OCI-LY7 (cell line): ENCODE data around the gene RMI2. TPM values are rescaled to one million over a fixed set of nuclear protein-coding genes. Genes with fewer than 3 reads are reported as not detected.
A peak's percentile ranks its signal among the peaks of the same experiment; 100 is the strongest.

ENCODE experiments used
- BruUV-seq: library from RNA; stranded (reverse); fragments of 400-500 nt; replicated peaks from 2 replicates; lab custom pipeline; 2021; lab: Mats Ljungman, UMichigan
- CTCF ChIA-PET: fragments of 300-600 bp; sonication (Branson Sonifier 250); formaldehyde crosslinking; loops from one replicate; lab custom pipeline; 2022; ENCODE audit warnings: antibody characterized with exemption; ENCODE audit not compliant: unreplicated experiment; lab: Charles Lee
- POLR2A ChIA-PET: fragments of 300-600 bp; sonication (Branson Sonifier 250); formaldehyde crosslinking; loops from one replicate; lab custom pipeline; 2022; ENCODE audit warnings: antibody characterized with exemption; lab: Charles Lee
- DNase-seq: peaks from one replicate; pipeline ENCODE4 v3.0.0-alpha.2; 2015; ENCODE audit warnings: low spot score
- H2AFZ ChIP-seq: fragments of 200-600 bp; sonication (generic), shearing (Covaris generic); 2 replicates; pipeline ENCODE4 v1.6.1; 2014; ENCODE audit warnings: mild to moderate bottlenecking, antibody characterized with exemption, low read length, moderate library complexity
- H3K27ac ChIP-seq: fragments of 200-600 bp; sonication (generic); 2 replicates; pipeline ENCODE4 v1.5.1; 2014; ENCODE audit warnings: mixed run types, low read depth, mild to moderate bottlenecking, moderate library complexity, low read length, inconsistent platforms; ENCODE audit not compliant: poor library complexity, severe bottlenecking
- H3K36me3 ChIP-seq: fragments of 200-600 bp; sonication (generic); 2 replicates; pipeline ENCODE4 v1.6.1; 2014; ENCODE audit warnings: mild to moderate bottlenecking, antibody characterized with exemption, low read length, moderate library complexity, mixed read lengths; ENCODE audit not compliant: insufficient read depth
- H3K4me1 ChIP-seq: fragments of 200-600 bp; sonication (generic); 2 replicates; pipeline ENCODE4 v1.5.1; 2014; ENCODE audit warnings: mild to moderate bottlenecking, low read length; ENCODE audit not compliant: insufficient read depth, poor library complexity, severe bottlenecking
- H3K4me2 ChIP-seq: fragments of 200-600 bp; sonication (generic); 2 replicates; pipeline ENCODE4 v1.6.1; 2014; ENCODE audit warnings: mild to moderate bottlenecking, low read length
- H3K4me3 ChIP-seq: fragments of 200-600 bp; sonication (generic); 2 replicates; pipeline ENCODE4 v1.5.1; 2014; ENCODE audit warnings: mild to moderate bottlenecking, low read depth, low read length; ENCODE audit not compliant: poor library complexity, severe bottlenecking
- H3K79me2 ChIP-seq: fragments of 200-600 bp; sonication (generic); 2 replicates; pipeline ENCODE4 v1.6.1; 2016; ENCODE audit warnings: low read depth, mild to moderate bottlenecking, low read length, moderate library complexity, mixed read lengths; ENCODE audit not compliant: insufficient read depth
- H3K9me2 ChIP-seq: fragments of 200-600 bp; sonication (generic); 2 replicates; pipeline ENCODE4 v1.6.1; 2016; ENCODE audit warnings: mild to moderate bottlenecking, low read length, mixed read lengths; ENCODE audit not compliant: insufficient read depth
- H3K9me3 ChIP-seq: fragments of 200-600 bp; sonication (generic); 2 replicates; pipeline ENCODE4 v1.6.1; 2014; ENCODE audit warnings: mild to moderate bottlenecking, mixed run types, low read length, mixed read lengths
- H4K20me1 ChIP-seq: fragments of 200-600 bp; sonication (generic); 2 replicates; pipeline ENCODE4 v1.6.1; 2014; ENCODE audit warnings: mild to moderate bottlenecking, antibody characterized with exemption, low read length, moderate library complexity, mixed read lengths; ENCODE audit not compliant: insufficient read depth
- EZH2phosphoT487 ChIP-seq: fragments of 200-600 bp; sonication (generic); IDR thresholded peaks from 2 replicates; pipeline ENCODE4 v1.6.1; 2018; ENCODE audit warnings: low read depth, borderline replicate concordance, mild to moderate bottlenecking, mixed run types, antibody characterized with exemption, low read length, moderate library complexity, mixed read lengths
- intact Hi-C: fragments of 100-400 bp; cut with micrococcal nuclease; formaldehyde crosslinking; loops from one replicate; pipeline ENCODE4 v1.10.0; 2022; ENCODE audit not compliant: unreplicated experiment
- total RNA-seq, 2 experiments: library from RNA; depleted of rRNA in 1 of 2; stranded (reverse); fragments of >200 nt in 1 of 2; shearing (Covaris generic) in 1 of 2; gene quantifications; 2 replicates each; pipeline ENCODE4 v1.2.3, GENCODE V29; 2014 to 2022
- TF ChIP-seq, protein P1 (sequence below): fragments of 200-600 bp; sonication (generic); conservative IDR thresholded peaks from 2 replicates; pipeline ENCODE4 v1.5.1; 2014; ENCODE audit warnings: mild to moderate bottlenecking, antibody characterized with exemption, low read length, moderate library complexity, mixed read lengths

RMI2 gene
- total RNA-seq, 2 experiments from 2014 or later, result 84.5 to 126 TPM

DNA sequence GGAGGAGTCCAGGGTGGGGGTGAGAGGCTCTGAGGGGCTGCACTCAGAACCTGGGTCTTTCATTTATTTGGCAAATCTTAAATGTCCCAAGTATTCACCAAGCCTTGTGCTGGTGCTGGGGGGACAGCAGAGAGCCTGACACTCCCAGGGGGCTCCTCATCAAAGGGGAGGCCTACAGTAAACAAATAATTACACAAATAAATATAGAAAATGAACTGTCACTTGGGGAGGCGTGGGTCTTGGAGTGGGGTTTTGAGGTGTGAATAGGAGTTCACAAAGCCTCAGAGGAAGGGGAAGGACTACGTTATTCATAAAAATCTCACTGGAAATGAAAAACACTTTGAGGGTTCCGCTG is 48.9 kb upstream of the RMI2 start:
- Histone ChIP-seq H4K20me1 (no peaks in the 10 kb centered on the region), H3K27ac (peak overlapping the region; percentile 96), H3K36me3 (no peaks in the 10 kb centered on the region), H3K4me2 (peak overlapping the region; percentile 82), H3K79me2 (no peaks in the 10 kb centered on the region), H3K4me3 (no peak overlapping the region), H3K9me2 (no peaks in the 10 kb centered on the region), H3K9me3 (no peaks in the 10 kb centered on the region), H2AFZ (peak overlapping the region; percentile 23; the same call in 1 of the 2 replicates), H3K4me1 (peaks cover 92% of the 10 kb centered on the region)
- no peak for TF ChIP-seq EZH2phosphoT487
- DNase-seq, result no peak
- POLR2A ChIA-PET, result interaction anchor here (1.1 to 4.3 kb wide), 6 partner anchors 12 to 58 kb away, joined by 3 to 79 read pairs (median 4); partner anchors contain the start of gene SOCS1
- CTCF ChIA-PET, result no interaction called here
- intact Hi-C loops, result loop anchor here (2.0 kb wide), 1 partner anchor 72 kb away; no protein-coding TSS in a partner anchor
- no TSS peak for BruUV-seq

DNA sequence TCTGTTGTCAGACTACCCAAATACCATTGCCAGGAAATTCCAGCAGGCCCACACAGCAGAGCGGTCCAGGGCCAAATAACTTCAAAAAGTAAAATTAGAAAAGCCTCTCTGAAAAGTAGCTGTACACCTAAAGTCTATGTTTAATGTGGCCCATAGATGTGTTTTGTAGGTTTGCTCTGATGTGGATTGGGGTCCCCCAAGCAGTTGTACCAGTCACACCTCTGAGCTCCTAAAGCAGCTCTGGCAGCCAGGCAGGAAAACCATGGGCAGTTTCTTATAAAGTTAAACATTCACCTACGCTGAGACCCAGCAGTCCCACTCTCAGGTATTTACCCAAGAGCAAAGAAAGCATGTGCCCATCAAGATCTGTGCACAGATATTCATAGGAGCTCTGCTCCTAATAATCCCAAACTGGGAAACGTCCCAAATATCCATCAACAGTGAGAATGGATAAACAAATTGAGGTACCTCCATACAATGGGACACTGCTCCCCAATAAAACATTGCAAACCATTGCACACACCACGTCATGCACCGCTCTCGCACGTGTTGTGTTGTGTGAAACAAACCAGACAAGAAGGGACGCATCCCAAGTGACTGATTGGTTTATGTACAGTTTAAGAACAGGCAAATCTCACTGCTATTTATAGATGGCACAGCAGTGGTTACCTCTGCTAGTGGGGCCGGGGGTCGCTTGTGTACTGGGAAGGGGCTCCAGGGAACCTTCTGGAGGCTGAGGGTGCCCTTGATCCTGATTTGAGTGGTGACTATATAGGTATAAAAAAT is 48.4 kb upstream of the RMI2 start:
- peak; percentile 74 for DNase-seq
- Histone ChIP-seq H3K27ac (peak overlapping the region; percentile 96), H3K79me2 (no peaks in the 10 kb centered on the region), H2AFZ (peak overlapping the region; percentile 7; the same call in 1 of the 2 replicates), H4K20me1 (no peaks in the 10 kb centered on the region), H3K4me1 (peaks cover 97% of the 10 kb centered on the region), H3K4me2 (peak overlapping the region; percentile 82), H3K9me3 (no peaks in the 10 kb centered on the region), H3K9me2 (no peaks in the 10 kb centered on the region), H3K4me3 (peak overlapping the region; percentile 49), H3K36me3 (no peaks in the 10 kb centered on the region)
- TF ChIP-seq, protein P1, sequence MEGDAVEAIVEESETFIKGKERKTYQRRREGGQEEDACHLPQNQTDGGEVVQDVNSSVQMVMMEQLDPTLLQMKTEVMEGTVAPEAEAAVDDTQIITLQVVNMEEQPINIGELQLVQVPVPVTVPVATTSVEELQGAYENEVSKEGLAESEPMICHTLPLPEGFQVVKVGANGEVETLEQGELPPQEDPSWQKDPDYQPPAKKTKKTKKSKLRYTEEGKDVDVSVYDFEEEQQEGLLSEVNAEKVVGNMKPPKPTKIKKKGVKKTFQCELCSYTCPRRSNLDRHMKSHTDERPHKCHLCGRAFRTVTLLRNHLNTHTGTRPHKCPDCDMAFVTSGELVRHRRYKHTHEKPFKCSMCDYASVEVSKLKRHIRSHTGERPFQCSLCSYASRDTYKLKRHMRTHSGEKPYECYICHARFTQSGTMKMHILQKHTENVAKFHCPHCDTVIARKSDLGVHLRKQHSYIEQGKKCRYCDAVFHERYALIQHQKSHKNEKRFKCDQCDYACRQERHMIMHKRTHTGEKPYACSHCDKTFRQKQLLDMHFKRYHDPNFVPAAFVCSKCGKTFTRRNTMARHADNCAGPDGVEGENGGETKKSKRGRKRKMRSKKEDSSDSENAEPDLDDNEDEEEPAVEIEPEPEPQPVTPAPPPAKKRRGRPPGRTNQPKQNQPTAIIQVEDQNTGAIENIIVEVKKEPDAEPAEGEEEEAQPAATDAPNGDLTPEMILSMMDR, result no peak
- TF ChIP-seq EZH2phosphoT487, result no peak
- BruUV-seq, result TSS peak; percentile 50
- ChIA-PET CTCF (interaction anchor here (1.0 to 2.8 kb wide), 3 partner anchors 12 to 75 kb away, joined by 3 to 20 read pairs (median 19); partner anchors contain the start of gene SOCS1), POLR2A (interaction anchor here (1.1 to 4.3 kb wide), 11 partner anchors 13 to 58 kb away, joined by 3 to 79 read pairs (median 11); partner anchors contain the start of gene SOCS1)
- intact Hi-C loops, result loop anchor here (1.0 to 2.0 kb wide), 5 partner anchors 11 to 72 kb away; no protein-coding TSS in a partner anchor

DNA sequence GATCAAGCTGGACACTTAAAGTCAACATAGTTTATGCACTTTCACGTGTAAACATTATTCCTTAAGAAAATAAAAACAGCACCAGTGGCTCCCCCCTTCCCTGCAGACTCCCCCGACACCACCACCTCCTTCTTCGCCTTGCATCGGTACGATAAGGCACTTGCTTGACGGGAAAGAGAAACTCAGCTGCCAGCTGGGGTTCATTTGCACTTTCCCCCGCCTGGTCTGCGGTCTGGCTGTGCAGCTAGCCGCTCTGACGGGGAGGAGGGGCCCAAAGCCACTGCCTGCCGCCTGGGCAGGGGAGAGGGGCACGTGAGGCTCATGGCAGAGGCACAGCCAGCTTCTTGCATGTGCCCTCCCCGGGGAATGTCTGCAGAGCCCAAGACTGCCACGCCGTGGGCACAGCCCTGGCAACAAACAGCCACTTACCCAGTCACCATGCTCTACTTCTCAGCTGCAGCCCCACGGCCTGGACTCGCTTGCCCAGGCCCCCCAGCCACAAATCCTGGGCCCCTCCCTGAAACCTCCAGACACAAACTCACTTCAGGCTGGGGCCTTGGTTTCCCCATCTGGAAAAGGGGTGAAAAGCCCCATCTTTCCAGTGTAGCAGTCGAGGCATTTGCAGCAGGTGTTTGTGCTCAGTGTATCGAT is 47.6 kb upstream of the RMI2 start:
- intact Hi-C loops, result loop anchor here (1.0 to 2.0 kb wide), 5 partner anchors 11 to 73 kb away; no protein-coding TSS in a partner anchor

More for the DNA sequence above, 47.6 kb upstream of the RMI2 start:
- H3K4me2 ChIP-seq, result peak overlapping the region; percentile 82
- DNase-seq, result peak; percentile 96
- peak overlapping the region; percentile 96 for H3K27ac ChIP-seq
- BruUV-seq, result no TSS peak
- H3K4me1 ChIP-seq, result peaks cover 96% of the 10 kb centered on the region
- no peaks in the 10 kb centered on the region for H3K9me3 ChIP-seq
- peak overlapping the region; percentile 7; the same call in 1 of the 2 replicates for H2AFZ ChIP-seq
- H3K79me2 ChIP-seq, result no peaks in the 10 kb centered on the region
- no peaks in the 10 kb centered on the region for H4K20me1 ChIP-seq
- H3K9me2 ChIP-seq, result no peaks in the 10 kb centered on the region
- no peaks in the 10 kb centered on the region for H3K36me3 ChIP-seq
- CTCF ChIA-PET, result interaction anchor here (0.8 to 2.8 kb wide), 4 partner anchors 11 to 74 kb away, joined by 3 to 20 read pairs (median 11); partner anchors contain the start of gene SOCS1
- H3K4me3 ChIP-seq, result peak overlapping the region; percentile 49
- POLR2A ChIA-PET, result interaction anchor here (1.0 to 4.3 kb wide), 13 partner anchors 12 to 73 kb away, joined by 3 to 79 read pairs (median 10); partner anchors contain the start of gene SOCS1
- TF ChIP-seq, protein P1, result peak; percentile 41; the same call in 1 of the 2 replicates
- TF ChIP-seq EZH2phosphoT487, result no peak
